HepG2 (cell line): ENCODE data around the gene PRR22. TPM values are rescaled to one million over a fixed set of nuclear protein-coding genes. Genes with fewer than 3 reads are reported as not detected.
A peak's percentile ranks its signal among the peaks of the same experiment; 100 is the strongest.

Source experiments
- HOXA9 ChIP-seq: sonication (generic); formaldehyde crosslinking; IDR thresholded peaks from 2 replicates; pipeline ENCODE4 v1.8.1; 2022; ENCODE audit warnings: missing genetic modification reagents, mild to moderate bottlenecking, moderate library complexity, borderline replicate concordance
- MAZ ChIP-seq, 2 experiments: sonication (generic) in 1 of 2; formaldehyde crosslinking in 1 of 2; IDR thresholded peaks; 2 replicates each; pipeline versions ENCODE4 v1.5.0 to v1.6.1; 2012 to 2020; ENCODE audit warnings: low read depth in 2 of 2, mild to moderate bottlenecking in 2 of 2, borderline replicate concordance in 1 of 2, improper control_type of control experiment in 1 of 2, low read length in 1 of 2, missing genetic modification reagents in 1 of 2, moderate library complexity in 1 of 2
- NAIF1 ChIP-seq: sonication (generic); formaldehyde crosslinking; IDR thresholded peaks from 2 replicates; pipeline ENCODE4 v1.5.0; 2020; ENCODE audit warnings: mild to moderate bottlenecking, missing genetic modification reagents, borderline replicate concordance
- NR2F2 ChIP-seq: IDR thresholded peaks from 2 replicates; pipeline ENCODE4 v1.6.1; 2012; ENCODE audit warnings: low read depth, inconsistent platforms, borderline replicate concordance
- PAX8 ChIP-seq: sonication (generic); formaldehyde crosslinking; IDR thresholded peaks from 2 replicates; pipeline ENCODE4 v1.8.0; 2022; ENCODE audit warnings: mild to moderate bottlenecking, missing genetic modification reagents, borderline replicate concordance
- POLR2AphosphoS2 ChIP-seq: IDR thresholded peaks from 2 replicates; pipeline ENCODE4 v1.6.1; 2011; ENCODE audit warnings: low read depth, low read length, improper control_type of control experiment
- RARA ChIP-seq: IDR thresholded peaks from 2 replicates; pipeline ENCODE4 v1.6.1; 2016; ENCODE audit warnings: missing genetic modification reagents, missing compliant biosample characterization
- RNF2 ChIP-seq: fragments of 450-650 bp; conservative IDR thresholded peaks from 2 replicates; pipeline ENCODE4 v1.6.1; 2016; ENCODE audit warnings: low read depth
- RXRB ChIP-seq: IDR thresholded peaks from 2 replicates; pipeline ENCODE4 v1.6.1; 2016; ENCODE audit warnings: borderline replicate concordance, missing genetic modification reagents, missing compliant biosample characterization
- XRCC5 ChIP-seq: fragments of 200-400 bp; formaldehyde crosslinking; optimal IDR thresholded peaks from 2 replicates; pipeline ENCODE3; 2017; ENCODE audit warnings: mild to moderate bottlenecking, low read length
- ZNF660 ChIP-seq: sonication (generic); formaldehyde crosslinking; IDR thresholded peaks from 2 replicates; pipeline ENCODE4 v1.5.1; 2020; ENCODE audit warnings: mild to moderate bottlenecking, low read depth, missing genetic modification reagents, borderline replicate concordance
- ZNF703 ChIP-seq: sonication (generic); formaldehyde crosslinking; IDR thresholded peaks from 2 replicates; pipeline ENCODE4 v1.5.1; 2020; ENCODE audit warnings: missing genetic modification reagents, mild to moderate bottlenecking, moderate library complexity, borderline replicate concordance
- ZNF776 ChIP-seq: sonication (generic); formaldehyde crosslinking; IDR thresholded peaks from 2 replicates; pipeline ENCODE4 v1.4.0; 2020; ENCODE audit warnings: mild to moderate bottlenecking, missing genetic modification reagents
- ZNF777 ChIP-seq: sonication (generic); formaldehyde crosslinking; IDR thresholded peaks from 2 replicates; pipeline ENCODE4 v1.4.0; 2020; ENCODE audit warnings: missing genetic modification reagents
- polyA plus RNA-seq, 8 experiments: library from polyadenylated mRNA; depleted of rRNA in 3 of 8; stranded (reverse) in 7 of 8; unstranded in 1 of 8; fragments of >200 nt; fragmentation: Illumina TruSeq in 4 of 8; extraction: Trizol in 4 of 8; gene quantifications; 2 replicates each; pipeline versions ENCODE4 v1.2.1 to v1.2.3, GENCODE V29; 2011 to 2016; ENCODE audit warnings: low read depth in 4 of 8, missing spikeins in 1 of 8, mixed read lengths in 1 of 8; ENCODE audit not compliant: insufficient read depth in 1 of 8
- total RNA-seq, 5 experiments: library from RNA; depleted of rRNA; stranded (reverse); fragments of >200 nt; fragmentation: Illumina TruSeq; extraction: Trizol; gene quantifications; 2 replicates each; pipeline ENCODE4 v1.2.3, GENCODE V29; 2016; ENCODE audit warnings: low read depth in 1 of 5
- TF ChIP-seq, protein P1 (sequence below): sonication (generic); formaldehyde crosslinking; conservative IDR thresholded peaks from 2 replicates; pipeline ENCODE4 v1.4.0; 2020; ENCODE audit warnings: missing genetic modification reagents
- TF ChIP-seq, protein P2 (sequence below): sonication (generic); formaldehyde crosslinking; IDR thresholded peaks from 2 replicates; pipeline ENCODE4 v1.5.0; 2020; ENCODE audit warnings: missing genetic modification reagents, mild to moderate bottlenecking, borderline replicate concordance
- TF ChIP-seq, protein P3 (sequence below): sonication (generic); formaldehyde crosslinking; IDR thresholded peaks from 2 replicates; pipeline ENCODE4 v1.9.0; 2022; ENCODE audit warnings: missing genetic modification reagents, mild to moderate bottlenecking, borderline replicate concordance
- TF ChIP-seq, protein P4 (sequence below): sonication (generic); formaldehyde crosslinking; IDR thresholded peaks from 2 replicates; pipeline ENCODE4 v1.5.0; 2020; ENCODE audit warnings: missing genetic modification reagents
- TF ChIP-seq, protein P5 (sequence below): sonication (generic); formaldehyde crosslinking; IDR thresholded peaks from 2 replicates; pipeline ENCODE4 v1.4.0; 2020; ENCODE audit warnings: missing genetic modification reagents

PRR22 gene
- total and polyA plus RNA-seq, 2 of the 13 experiments (the other 11 are each of a cell fraction or from before 2014, with no cell fraction given): 0.84 to 2.3 TPM

DNA sequence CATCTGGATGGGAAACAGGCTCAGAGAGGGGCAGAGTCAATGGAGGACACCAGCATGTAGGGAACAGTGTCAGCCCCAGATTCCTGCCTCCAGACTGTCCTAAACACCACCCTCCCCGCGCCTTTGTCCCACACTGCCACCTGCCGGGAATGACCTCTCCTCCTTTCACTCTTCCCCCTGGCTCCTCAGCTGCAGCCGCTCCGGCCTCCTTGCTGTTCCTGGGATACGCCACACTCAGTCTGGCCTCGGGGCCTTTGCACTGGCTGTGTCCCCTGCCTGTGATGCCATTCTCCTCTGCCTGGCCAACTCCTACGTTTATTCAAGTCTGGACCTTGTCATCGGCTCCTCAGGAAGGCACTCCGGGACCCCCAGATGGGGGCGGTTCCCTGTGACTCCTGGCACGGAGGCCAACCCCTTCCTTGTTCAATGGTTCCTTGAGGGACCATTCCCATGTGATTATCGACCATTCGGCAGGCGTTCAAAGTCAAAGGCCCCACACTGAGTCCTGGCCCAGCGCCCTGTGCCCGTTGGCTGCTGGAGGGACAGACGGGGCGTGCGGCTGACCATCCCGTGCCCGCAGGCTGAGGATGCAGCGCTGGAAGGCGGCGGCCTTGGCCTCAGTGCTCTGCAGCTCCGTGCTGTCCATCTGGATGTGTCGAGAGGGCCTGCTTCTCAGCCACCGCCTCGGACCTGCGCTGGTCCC is 39.2 kb upstream of the PRR22 start (continued):
- TF ChIP-seq, protein P1, sequence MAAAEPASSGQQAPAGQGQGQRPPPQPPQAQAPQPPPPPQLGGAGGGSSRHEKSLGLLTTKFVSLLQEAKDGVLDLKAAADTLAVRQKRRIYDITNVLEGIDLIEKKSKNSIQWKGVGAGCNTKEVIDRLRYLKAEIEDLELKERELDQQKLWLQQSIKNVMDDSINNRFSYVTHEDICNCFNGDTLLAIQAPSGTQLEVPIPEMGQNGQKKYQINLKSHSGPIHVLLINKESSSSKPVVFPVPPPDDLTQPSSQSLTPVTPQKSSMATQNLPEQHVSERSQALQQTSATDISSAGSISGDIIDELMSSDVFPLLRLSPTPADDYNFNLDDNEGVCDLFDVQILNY (CRISPR knock-in tag): no peak
- TF ChIP-seq RXRB (no peak), ZNF703 (no peak), ZNF660 (no peak), ZNF776 (CRISPR knock-in tag) (peak; percentile 62; the same call in 1 of the 2 replicates), PAX8 (CRISPR knock-in tag) (no peak), RARA (no peak), RNF2 (no peak), HOXA9 (CRISPR knock-in tag) (no peak), NR2F2 (no peak), XRCC5 (peak; percentile 78), NAIF1 (no peak), MAZ (IDR thresholded peaks at IDR 0.05; ENCODE audit: borderline replicate concordance, low read depth, low read length) (peak; percentile 33; the same call in 1 of the 2 replicates), MAZ (CRISPR knock-in tag; IDR thresholded peaks at IDR 0.05; ENCODE audit: low read depth) (no peak), ZNF777 (CRISPR knock-in tag) (peak; percentile 55; the same call in 1 of the 2 replicates), POLR2AphosphoS2 (no peak)
- TF ChIP-seq, protein P2, sequence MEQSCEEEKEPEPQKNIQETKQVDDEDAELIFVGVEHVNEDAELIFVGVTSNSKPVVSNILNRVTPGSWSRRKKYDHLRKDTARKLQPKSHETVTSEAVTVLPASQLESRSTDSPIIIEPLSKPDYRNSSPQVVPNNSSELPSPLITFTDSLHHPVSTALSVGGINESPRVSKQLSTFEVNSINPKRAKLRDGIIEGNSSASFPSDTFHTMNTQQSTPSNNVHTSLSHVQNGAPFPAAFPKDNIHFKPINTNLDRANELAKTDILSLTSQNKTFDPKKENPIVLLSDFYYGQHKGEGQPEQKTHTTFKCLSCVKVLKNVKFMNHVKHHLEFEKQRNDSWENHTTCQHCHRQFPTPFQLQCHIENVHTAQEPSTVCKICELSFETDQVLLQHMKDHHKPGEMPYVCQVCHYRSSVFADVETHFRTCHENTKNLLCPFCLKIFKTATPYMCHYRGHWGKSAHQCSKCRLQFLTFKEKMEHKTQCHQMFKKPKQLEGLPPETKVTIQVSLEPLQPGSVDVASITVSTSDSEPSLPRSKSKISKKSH (CRISPR knock-in tag): no peak
- TF ChIP-seq, protein P3, sequence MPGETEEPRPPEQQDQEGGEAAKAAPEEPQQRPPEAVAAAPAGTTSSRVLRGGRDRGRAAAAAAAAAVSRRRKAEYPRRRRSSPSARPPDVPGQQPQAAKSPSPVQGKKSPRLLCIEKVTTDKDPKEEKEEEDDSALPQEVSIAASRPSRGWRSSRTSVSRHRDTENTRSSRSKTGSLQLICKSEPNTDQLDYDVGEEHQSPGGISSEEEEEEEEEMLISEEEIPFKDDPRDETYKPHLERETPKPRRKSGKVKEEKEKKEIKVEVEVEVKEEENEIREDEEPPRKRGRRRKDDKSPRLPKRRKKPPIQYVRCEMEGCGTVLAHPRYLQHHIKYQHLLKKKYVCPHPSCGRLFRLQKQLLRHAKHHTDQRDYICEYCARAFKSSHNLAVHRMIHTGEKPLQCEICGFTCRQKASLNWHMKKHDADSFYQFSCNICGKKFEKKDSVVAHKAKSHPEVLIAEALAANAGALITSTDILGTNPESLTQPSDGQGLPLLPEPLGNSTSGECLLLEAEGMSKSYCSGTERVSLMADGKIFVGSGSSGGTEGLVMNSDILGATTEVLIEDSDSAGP: peak; percentile 61; the same call in 1 of the 2 replicates
- TF ChIP-seq, protein P4, sequence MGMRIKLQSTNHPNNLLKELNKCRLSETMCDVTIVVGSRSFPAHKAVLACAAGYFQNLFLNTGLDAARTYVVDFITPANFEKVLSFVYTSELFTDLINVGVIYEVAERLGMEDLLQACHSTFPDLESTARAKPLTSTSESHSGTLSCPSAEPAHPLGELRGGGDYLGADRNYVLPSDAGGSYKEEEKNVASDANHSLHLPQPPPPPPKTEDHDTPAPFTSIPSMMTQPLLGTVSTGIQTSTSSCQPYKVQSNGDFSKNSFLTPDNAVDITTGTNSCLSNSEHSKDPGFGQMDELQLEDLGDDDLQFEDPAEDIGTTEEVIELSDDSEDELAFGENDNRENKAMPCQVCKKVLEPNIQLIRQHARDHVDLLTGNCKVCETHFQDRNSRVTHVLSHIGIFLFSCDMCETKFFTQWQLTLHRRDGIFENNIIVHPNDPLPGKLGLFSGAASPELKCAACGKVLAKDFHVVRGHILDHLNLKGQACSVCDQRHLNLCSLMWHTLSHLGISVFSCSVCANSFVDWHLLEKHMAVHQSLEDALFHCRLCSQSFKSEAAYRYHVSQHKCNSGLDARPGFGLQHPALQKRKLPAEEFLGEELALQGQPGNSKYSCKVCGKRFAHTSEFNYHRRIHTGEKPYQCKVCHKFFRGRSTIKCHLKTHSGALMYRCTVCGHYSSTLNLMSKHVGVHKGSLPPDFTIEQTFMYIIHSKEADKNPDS: no peak
- TF ChIP-seq, protein P5, sequence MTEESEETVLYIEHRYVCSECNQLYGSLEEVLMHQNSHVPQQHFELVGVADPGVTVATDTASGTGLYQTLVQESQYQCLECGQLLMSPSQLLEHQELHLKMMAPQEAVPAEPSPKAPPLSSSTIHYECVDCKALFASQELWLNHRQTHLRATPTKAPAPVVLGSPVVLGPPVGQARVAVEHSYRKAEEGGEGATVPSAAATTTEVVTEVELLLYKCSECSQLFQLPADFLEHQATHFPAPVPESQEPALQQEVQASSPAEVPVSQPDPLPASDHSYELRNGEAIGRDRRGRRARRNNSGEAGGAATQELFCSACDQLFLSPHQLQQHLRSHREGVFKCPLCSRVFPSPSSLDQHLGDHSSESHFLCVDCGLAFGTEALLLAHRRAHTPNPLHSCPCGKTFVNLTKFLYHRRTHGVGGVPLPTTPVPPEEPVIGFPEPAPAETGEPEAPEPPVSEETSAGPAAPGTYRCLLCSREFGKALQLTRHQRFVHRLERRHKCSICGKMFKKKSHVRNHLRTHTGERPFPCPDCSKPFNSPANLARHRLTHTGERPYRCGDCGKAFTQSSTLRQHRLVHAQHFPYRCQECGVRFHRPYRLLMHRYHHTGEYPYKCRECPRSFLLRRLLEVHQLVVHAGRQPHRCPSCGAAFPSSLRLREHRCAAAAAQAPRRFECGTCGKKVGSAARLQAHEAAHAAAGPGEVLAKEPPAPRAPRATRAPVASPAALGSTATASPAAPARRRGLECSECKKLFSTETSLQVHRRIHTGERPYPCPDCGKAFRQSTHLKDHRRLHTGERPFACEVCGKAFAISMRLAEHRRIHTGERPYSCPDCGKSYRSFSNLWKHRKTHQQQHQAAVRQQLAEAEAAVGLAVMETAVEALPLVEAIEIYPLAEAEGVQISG (CRISPR knock-in tag): peak; percentile 29; the same call in 1 of the 2 replicates
